Hepatocyte (in vitro differentiated cells): ENCODE measurements around the gene ATP8A1. TPM values are rescaled to one million over a fixed set of nuclear protein-coding genes. Genes with fewer than 3 reads are reported as not detected.

Source experiments
- DNase-seq: peaks from one replicate; pipeline ENCODE4 v3.0.0-alpha.2; 2016; ENCODE audit warnings: low spot score
- H2AFZ ChIP-seq: fragments of 200-600 bp; sonication (generic); 2 replicates; pipeline ENCODE4 v1.6.0; 2016; ENCODE audit warnings: antibody characterized with exemption, mild to moderate bottlenecking
- H3K27ac ChIP-seq: fragments of 200-600 bp; sonication (generic); 2 replicates; pipeline ENCODE4 v1.5.1; 2016; ENCODE audit warnings: mild to moderate bottlenecking
- H3K27me3 ChIP-seq: fragments of 200-600 bp; sonication (generic); 2 replicates; pipeline ENCODE4 v1.6.1; 2016
- H3K36me3 ChIP-seq: fragments of 200-600 bp; sonication (generic); replicated peaks from 2 replicates; pipeline ENCODE4 v1.5.1; 2016; ENCODE audit warnings: low read depth; ENCODE audit not compliant: insufficient read depth
- H3K4me1 ChIP-seq: fragments of 200-600 bp; sonication (generic); 2 replicates; pipeline ENCODE4 v1.5.1; 2016; ENCODE audit warnings: mild to moderate bottlenecking, moderate library complexity; ENCODE audit not compliant: insufficient read depth
- H3K4me2 ChIP-seq: fragments of 200-600 bp; sonication (generic); 2 replicates; pipeline ENCODE4 v1.6.0; 2016
- H3K4me3 ChIP-seq: fragments of 200-600 bp; sonication (generic); 2 replicates; pipeline ENCODE4 v1.5.1; 2016; ENCODE audit warnings: mild to moderate bottlenecking
- H3K79me2 ChIP-seq: fragments of 200-600 bp; sonication (generic); 2 replicates; pipeline ENCODE4 v1.6.0; 2017; ENCODE audit warnings: mild to moderate bottlenecking
- H3K9me2 ChIP-seq: fragments of 200-600 bp; sonication (generic); replicated peaks from 2 replicates; pipeline ENCODE4 v1.6.0; 2017; ENCODE audit warnings: mild to moderate bottlenecking; ENCODE audit not compliant: insufficient read depth
- H3K9me3 ChIP-seq: fragments of 200-600 bp; sonication (generic); 2 replicates; pipeline ENCODE4 v1.5.1; 2016; ENCODE audit warnings: low read depth, mild to moderate bottlenecking
- H4K20me1 ChIP-seq: fragments of 200-600 bp; sonication (generic); 2 replicates; pipeline ENCODE4 v1.6.0; 2016; ENCODE audit warnings: mild to moderate bottlenecking; ENCODE audit not compliant: insufficient read depth, poor library complexity, severe bottlenecking
- EZH2 ChIP-seq: fragments of 200-600 bp; sonication (generic); IDR thresholded peaks from 2 replicates; pipeline ENCODE4 v1.6.1; 2016; ENCODE audit warnings: antibody characterized with exemption, mild to moderate bottlenecking, borderline replicate concordance
- EZH2phosphoT487 ChIP-seq: fragments of 200-600 bp; sonication (generic); IDR thresholded peaks from one replicate; pipeline ENCODE4 v1.6.1; 2018; ENCODE audit warnings: antibody characterized with exemption, mild to moderate bottlenecking, low read depth, moderate library complexity; ENCODE audit not compliant: unreplicated experiment, severe bottlenecking
- WGBS: methylation state at CpG from one replicate; pipeline ENCODE4 v1.1.6; 2016; ENCODE audit warnings: low lambda C conversion rate; ENCODE audit errors: missing lambda C conversion rate; 5-methylcytosine and 5-hydroxymethylcytosine counted together
- polyA plus RNA-seq: library from polyadenylated mRNA; unstranded; fragments of >200 nt; fragmentation: Nextera tagmentation; extraction: Ambion mirVana; gene quantifications from 2 replicates; pipeline ENCODE4 v1.2.1, GENCODE V29; 2016
- total RNA-seq: library from RNA; depleted of rRNA; stranded (reverse); fragments of >200 nt; gene quantifications from 2 replicates; pipeline ENCODE4 v1.2.3, GENCODE V29; 2014
- TF ChIP-seq, protein P1 (sequence below): fragments of 200-600 bp; sonication (generic); IDR thresholded peaks from 2 replicates; pipeline ENCODE4 v1.5.1; 2016; ENCODE audit warnings: antibody characterized with exemption, mild to moderate bottlenecking; ENCODE audit not compliant: poor library complexity

The ATP8A1 gene
- total and polyA plus RNA-seq, 2 experiments from 2014 or later = 3.3 to 42.1 TPM

DNA sequence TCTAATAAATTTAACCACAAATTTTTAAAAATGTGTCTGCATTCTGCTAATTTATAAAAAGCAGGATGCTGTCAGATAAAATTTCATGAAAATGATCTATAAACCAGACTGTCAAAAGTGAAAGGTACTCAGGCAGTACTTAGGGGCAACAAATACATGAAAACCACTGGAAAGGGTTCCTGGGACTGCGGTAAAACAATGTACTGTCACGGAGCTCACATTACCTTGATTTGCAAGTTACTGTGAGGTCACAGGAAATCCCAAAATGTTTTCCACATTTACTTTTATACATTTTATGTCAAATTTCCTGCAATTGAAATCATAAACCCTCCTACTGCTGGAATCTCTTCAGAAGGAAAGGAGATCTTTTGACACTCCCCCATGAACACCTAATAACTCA is 214.3 kb downstream of the ATP8A1 start:
- Histone ChIP-seq H3K36me3 (no peaks in the 10 kb centered on the region), H3K4me1 (no peaks in the 10 kb centered on the region), H2AFZ (no peak overlapping the region), H3K27me3 (no peaks in the 10 kb centered on the region), H3K79me2 (no peaks in the 10 kb centered on the region), H3K9me3 (no peaks in the 10 kb centered on the region), H3K4me2 (no peak overlapping the region), H4K20me1 (no peaks in the 10 kb centered on the region), H3K4me3 (no peak overlapping the region), H3K27ac (no peak overlapping the region), H3K9me2 (no peaks in the 10 kb centered on the region)
- 66% methylated on average over 2 of the region's 2 CpGs for WGBS
- TF ChIP-seq EZH2 (no peak), EZH2phosphoT487 (no peak)
- TF ChIP-seq, protein P1, sequence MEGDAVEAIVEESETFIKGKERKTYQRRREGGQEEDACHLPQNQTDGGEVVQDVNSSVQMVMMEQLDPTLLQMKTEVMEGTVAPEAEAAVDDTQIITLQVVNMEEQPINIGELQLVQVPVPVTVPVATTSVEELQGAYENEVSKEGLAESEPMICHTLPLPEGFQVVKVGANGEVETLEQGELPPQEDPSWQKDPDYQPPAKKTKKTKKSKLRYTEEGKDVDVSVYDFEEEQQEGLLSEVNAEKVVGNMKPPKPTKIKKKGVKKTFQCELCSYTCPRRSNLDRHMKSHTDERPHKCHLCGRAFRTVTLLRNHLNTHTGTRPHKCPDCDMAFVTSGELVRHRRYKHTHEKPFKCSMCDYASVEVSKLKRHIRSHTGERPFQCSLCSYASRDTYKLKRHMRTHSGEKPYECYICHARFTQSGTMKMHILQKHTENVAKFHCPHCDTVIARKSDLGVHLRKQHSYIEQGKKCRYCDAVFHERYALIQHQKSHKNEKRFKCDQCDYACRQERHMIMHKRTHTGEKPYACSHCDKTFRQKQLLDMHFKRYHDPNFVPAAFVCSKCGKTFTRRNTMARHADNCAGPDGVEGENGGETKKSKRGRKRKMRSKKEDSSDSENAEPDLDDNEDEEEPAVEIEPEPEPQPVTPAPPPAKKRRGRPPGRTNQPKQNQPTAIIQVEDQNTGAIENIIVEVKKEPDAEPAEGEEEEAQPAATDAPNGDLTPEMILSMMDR = no peak
- no peak for DNase-seq

DNA sequence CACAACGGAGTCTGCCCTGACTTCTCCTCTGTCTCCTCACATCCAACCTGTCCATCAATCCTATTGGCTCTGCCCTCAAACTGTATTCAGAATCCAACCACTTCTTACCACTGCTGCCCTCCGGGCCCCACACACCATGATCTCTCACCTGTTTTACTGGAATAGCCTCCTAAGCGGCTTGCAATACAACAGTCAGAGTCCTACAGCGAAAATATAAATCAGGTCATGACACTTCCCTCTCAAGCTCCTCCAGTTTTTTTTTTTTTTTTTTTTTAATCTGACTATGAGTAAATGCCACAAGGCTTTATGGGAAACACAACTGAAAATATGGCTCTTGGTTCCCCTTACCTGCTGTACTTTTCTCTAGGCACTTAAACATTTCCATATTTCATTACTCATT is 216.8 kb downstream of the ATP8A1 start:
- no peaks in the 10 kb centered on the region for H3K36me3 ChIP-seq

DNA sequence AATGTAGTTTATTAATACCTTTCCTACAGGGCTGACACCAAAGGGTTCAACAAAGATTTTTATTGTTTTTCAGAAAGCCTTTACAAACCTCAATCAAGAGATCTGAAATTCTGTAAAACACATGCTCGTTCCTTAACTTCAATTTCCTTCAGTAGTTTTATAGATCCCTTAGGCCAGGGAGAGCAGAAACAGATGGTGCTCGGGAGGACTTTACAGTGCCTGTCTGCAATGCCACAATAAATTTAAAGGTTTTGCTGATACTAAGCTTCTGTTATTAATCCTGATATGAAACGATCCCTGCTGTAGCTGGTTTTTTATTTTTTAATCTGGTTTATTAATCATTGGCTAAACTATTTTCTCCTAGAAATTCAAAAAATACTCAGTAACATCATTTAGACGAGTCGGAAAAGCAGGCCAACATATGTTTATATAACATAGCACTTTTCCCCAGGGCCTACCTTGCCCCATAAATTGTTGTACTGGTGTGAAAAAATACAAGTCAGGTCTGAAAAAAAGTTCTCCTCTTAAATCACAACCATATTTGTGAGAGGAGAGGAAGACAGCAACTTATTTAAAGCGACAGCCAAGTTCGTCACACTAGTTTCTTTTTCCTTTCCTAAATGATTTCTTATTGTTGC is 219.9 kb downstream of the ATP8A1 start:
- Histone ChIP-seq H3K27me3 (no peaks in the 10 kb centered on the region), H3K4me1 (no peaks in the 10 kb centered on the region), H3K79me2 (no peaks in the 10 kb centered on the region), H3K4me2 (no peak overlapping the region), H3K27ac (no peak overlapping the region), H3K9me3 (no peaks in the 10 kb centered on the region), H3K4me3 (no peak overlapping the region), H2AFZ (no peak overlapping the region), H3K9me2 (no peaks in the 10 kb centered on the region), H3K36me3 (no peaks in the 10 kb centered on the region), H4K20me1 (no peaks in the 10 kb centered on the region)
- 60% methylated on average over 7 of the region's 7 CpGs for WGBS
- DNase-seq = no peak
- TF ChIP-seq EZH2phosphoT487 = no peak
- TF ChIP-seq, protein P1 = no peak
- no peak for TF ChIP-seq EZH2

More for the DNA sequence above, 216.8 kb downstream of the ATP8A1 start:
- Histone ChIP-seq H4K20me1 (no peaks in the 10 kb centered on the region), H2AFZ (no peak overlapping the region), H3K9me3 (no peaks in the 10 kb centered on the region), H3K79me2 (no peaks in the 10 kb centered on the region), H3K27ac (no peak overlapping the region), H3K9me2 (no peaks in the 10 kb centered on the region), H3K4me2 (no peak overlapping the region), H3K4me3 (no peak overlapping the region), H3K4me1 (no peaks in the 10 kb centered on the region), H3K27me3 (no peaks in the 10 kb centered on the region)
- 92% methylated on average over 4 of the region's 4 CpGs for WGBS
- DNase-seq = no peak
- TF ChIP-seq EZH2 (no peak), EZH2phosphoT487 (no peak)
- TF ChIP-seq, protein P1 = no peak
